Measurements from ENCODE around the gene CMTM5.

Gene CMTM5

GRCh38 chr14:23365036-23365731 is 11.7 kb upstream of the CMTM5 start, which contains the start of gene EFS:
TSS of gene EFS (minus strand) at chr14:23365172. CDS start at chr14:23365025, 147 bp downstream.
- Histone ChIP-seq H3K27me3 (replicated peaks; ENCODE audit: control insufficient read depth, insufficient read depth, low read length, poor library complexity, severe bottlenecking) (peaks cover 16% of the 10 kb centered on the region), H3K9me3 (ENCODE audit: control insufficient read depth, low read length) (no peaks in the 10 kb centered on the region), H3K36me3 (ENCODE audit: control insufficient read depth, insufficient read depth, low read length) (no peaks in the 10 kb centered on the region), H3K4me3 (ENCODE audit: insufficient read depth, low read depth, low read length, poor library complexity, severe bottlenecking) (no peak within 1 kb of the TSS), H3K27ac (ENCODE audit: insufficient read depth, low read length, poor library complexity, severe bottlenecking) (no peak within 1 kb of the TSS), H3K4me1 (ENCODE audit: control insufficient read depth, insufficient read depth, low read length, poor library complexity, severe bottlenecking) (no peaks in the 10 kb centered on the region)
- no peak for DNase-seq

- Histone ChIP-seq H3K27me3 (replicated peaks; ENCODE audit: control insufficient read depth, insufficient read depth, low read length, poor library complexity, severe bottlenecking) (peaks cover 16% of the 10 kb centered on the region), H3K36me3 (ENCODE audit: control insufficient read depth, insufficient read depth, low read length) (no peaks in the 10 kb centered on the region), H3K9me3 (ENCODE audit: control insufficient read depth, low read length) (no peaks in the 10 kb centered on the region), H3K4me3 (ENCODE audit: insufficient read depth, low read depth, low read length, poor library complexity, severe bottlenecking) (no peak overlapping the region), H3K27ac (ENCODE audit: insufficient read depth, low read length, poor library complexity, severe bottlenecking) (no peak overlapping the region), H3K4me1 (ENCODE audit: control insufficient read depth, insufficient read depth, low read length, poor library complexity, severe bottlenecking) (no peaks in the 10 kb centered on the region)
- no peak for DNase-seq
Observed at GRCh38 chr14:23365732-23366425, 11.0 kb upstream of the CMTM5 start.

DNA sequence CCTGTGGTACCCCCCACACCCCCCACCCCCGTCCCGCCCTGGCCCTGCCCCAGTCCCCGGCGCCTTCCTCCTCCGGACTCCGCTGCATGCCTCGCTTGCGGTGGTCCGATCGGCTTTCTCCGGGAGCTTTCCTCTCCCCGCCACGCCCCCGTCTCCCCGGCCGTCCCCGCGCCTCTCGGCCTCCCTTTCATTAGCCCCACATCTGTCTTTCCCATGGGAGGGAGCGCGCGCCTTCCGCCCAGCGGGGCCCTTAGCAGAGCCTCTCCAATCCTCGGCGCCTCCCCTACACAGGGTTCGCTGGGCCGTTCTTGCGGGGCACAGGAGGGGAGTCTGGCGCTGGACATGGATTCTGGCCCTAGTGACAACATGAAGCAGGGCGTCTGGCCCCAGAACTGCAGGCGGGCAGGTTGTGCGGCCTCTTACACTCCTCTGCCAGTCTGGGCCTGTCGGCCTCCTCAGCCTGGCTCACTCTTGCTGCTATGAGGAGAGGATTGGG is 10.4 kb upstream of the CMTM5 start:
- Histone ChIP-seq H3K27ac (ENCODE audit: insufficient read depth, low read length, poor library complexity, severe bottlenecking) (no peak overlapping the region), H3K4me3 (ENCODE audit: insufficient read depth, low read depth, low read length, poor library complexity, severe bottlenecking) (no peak overlapping the region), H3K9me3 (ENCODE audit: control insufficient read depth, low read length) (no peaks in the 10 kb centered on the region), H3K4me1 (ENCODE audit: control insufficient read depth, insufficient read depth, low read length, poor library complexity, severe bottlenecking) (no peaks in the 10 kb centered on the region), H3K27me3 (replicated peaks; ENCODE audit: control insufficient read depth, insufficient read depth, low read length, poor library complexity, severe bottlenecking) (peaks cover 16% of the 10 kb centered on the region), H3K36me3 (ENCODE audit: control insufficient read depth, insufficient read depth, low read length) (no peaks in the 10 kb centered on the region)
- DNase-seq: no peak

DNA sequence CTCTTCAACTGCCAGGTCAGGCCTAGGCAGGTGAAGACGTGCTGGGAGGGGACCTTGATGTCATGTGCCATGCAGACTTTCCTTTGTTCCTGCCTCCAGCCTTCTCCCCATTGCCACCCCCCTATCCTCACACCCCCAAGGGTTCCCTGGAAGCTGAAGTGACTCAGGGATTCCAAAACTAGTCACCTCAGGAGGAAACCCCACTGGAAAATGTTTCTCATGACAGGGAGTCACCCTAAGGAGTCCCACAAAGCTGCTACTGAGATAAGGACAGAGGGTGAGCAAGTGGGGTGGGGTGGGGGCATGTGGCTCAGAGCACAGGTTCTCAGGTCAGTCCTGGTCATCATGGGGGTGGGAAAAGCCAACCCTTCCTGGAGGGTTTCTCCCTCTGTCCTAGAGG is 6.6 kb upstream of the CMTM5 start:
- H3K4me1 ChIP-seq (ENCODE audit: control insufficient read depth, insufficient read depth, low read length, poor library complexity, severe bottlenecking): no peaks in the 10 kb centered on the region
- peaks cover 5% of the 10 kb centered on the region for H3K27me3 ChIP-seq (replicated peaks; ENCODE audit: control insufficient read depth, insufficient read depth, low read length, poor library complexity, severe bottlenecking)
- no peaks in the 10 kb centered on the region for H3K9me3 ChIP-seq (ENCODE audit: control insufficient read depth, low read length)
- DNase-seq: no peak
- no peak overlapping the region for H3K4me3 ChIP-seq (ENCODE audit: insufficient read depth, low read depth, low read length, poor library complexity, severe bottlenecking)
- no peak overlapping the region for H3K27ac ChIP-seq (ENCODE audit: insufficient read depth, low read length, poor library complexity, severe bottlenecking)
- no peaks in the 10 kb centered on the region for H3K36me3 ChIP-seq (ENCODE audit: control insufficient read depth, insufficient read depth, low read length)

DNA sequence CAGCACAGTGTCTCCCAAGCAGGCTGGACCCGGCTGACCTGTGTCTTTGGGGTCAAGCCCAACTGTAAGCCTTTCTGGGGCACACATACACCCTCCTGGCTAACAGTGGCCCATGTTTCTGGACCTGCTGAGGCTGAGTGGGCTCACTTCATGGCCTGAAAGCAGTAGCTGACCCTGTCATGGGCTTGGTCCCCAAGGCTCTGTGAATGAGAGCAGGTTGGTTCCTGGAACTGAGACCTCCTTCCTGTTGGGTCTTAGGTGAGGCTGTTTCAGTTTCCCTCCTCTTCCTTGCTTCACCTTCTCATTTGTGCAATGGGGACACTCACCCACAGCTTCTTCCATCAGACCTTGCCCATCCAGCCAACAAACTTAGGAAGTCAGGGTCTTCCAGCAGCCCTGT is 5.0 kb upstream of the CMTM5 start:
- no peak overlapping the region for H3K27ac ChIP-seq (ENCODE audit: insufficient read depth, low read length, poor library complexity, severe bottlenecking)
- H3K4me1 ChIP-seq (ENCODE audit: control insufficient read depth, insufficient read depth, low read length, poor library complexity, severe bottlenecking): no peaks in the 10 kb centered on the region
- H3K4me3 ChIP-seq (ENCODE audit: insufficient read depth, low read depth, low read length, poor library complexity, severe bottlenecking): no peak overlapping the region
- H3K27me3 ChIP-seq (replicated peaks; ENCODE audit: control insufficient read depth, insufficient read depth, low read length, poor library complexity, severe bottlenecking): no peaks in the 10 kb centered on the region
- no peaks in the 10 kb centered on the region for H3K36me3 ChIP-seq (ENCODE audit: control insufficient read depth, insufficient read depth, low read length)
- DNase-seq: no peak
- no peaks in the 10 kb centered on the region for H3K9me3 ChIP-seq (ENCODE audit: control insufficient read depth, low read length)

GRCh38 chr14:23372509-23372908 is 4.3 kb upstream of the CMTM5 start, which contains the start of gene IL25:
TSS of gene IL25 (plus strand) at chr14:23372809.
- Histone ChIP-seq H3K9me3 (ENCODE audit: control insufficient read depth, low read length) (no peaks in the 10 kb centered on the region), H3K36me3 (ENCODE audit: control insufficient read depth, insufficient read depth, low read length) (no peaks in the 10 kb centered on the region), H3K4me1 (ENCODE audit: control insufficient read depth, insufficient read depth, low read length, poor library complexity, severe bottlenecking) (no peaks in the 10 kb centered on the region), H3K27me3 (replicated peaks; ENCODE audit: control insufficient read depth, insufficient read depth, low read length, poor library complexity, severe bottlenecking) (no peaks in the 10 kb centered on the region), H3K4me3 (ENCODE audit: insufficient read depth, low read depth, low read length, poor library complexity, severe bottlenecking) (no peak within 1 kb of the TSS), H3K27ac (ENCODE audit: insufficient read depth, low read length, poor library complexity, severe bottlenecking) (no peak within 1 kb of the TSS)
- DNase-seq: no peak

DNA sequence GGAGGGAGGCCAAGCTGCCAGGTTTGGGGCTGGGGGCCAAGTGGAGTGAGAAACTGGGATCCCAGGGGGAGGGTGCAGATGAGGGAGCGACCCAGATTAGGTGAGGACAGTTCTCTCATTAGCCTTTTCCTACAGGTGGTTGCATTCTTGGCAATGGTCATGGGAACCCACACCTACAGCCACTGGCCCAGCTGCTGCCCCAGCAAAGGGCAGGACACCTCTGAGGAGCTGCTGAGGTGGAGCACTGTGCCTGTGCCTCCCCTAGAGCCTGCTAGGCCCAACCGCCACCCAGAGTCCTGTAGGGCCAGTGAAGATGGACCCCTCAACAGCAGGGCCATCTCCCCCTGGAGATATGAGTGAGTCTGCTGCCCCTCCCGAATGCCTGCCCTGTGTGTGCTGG is 3.8 kb upstream of the CMTM5 start:
- Histone ChIP-seq H3K9me3 (ENCODE audit: control insufficient read depth, low read length) (no peaks in the 10 kb centered on the region), H3K4me3 (ENCODE audit: insufficient read depth, low read depth, low read length, poor library complexity, severe bottlenecking) (no peak overlapping the region), H3K4me1 (ENCODE audit: control insufficient read depth, insufficient read depth, low read length, poor library complexity, severe bottlenecking) (no peaks in the 10 kb centered on the region), H3K27me3 (replicated peaks; ENCODE audit: control insufficient read depth, insufficient read depth, low read length, poor library complexity, severe bottlenecking) (no peaks in the 10 kb centered on the region), H3K36me3 (ENCODE audit: control insufficient read depth, insufficient read depth, low read length) (no peaks in the 10 kb centered on the region), H3K27ac (ENCODE audit: insufficient read depth, low read length, poor library complexity, severe bottlenecking) (no peak overlapping the region)
- DNase-seq: no peak

DNA sequence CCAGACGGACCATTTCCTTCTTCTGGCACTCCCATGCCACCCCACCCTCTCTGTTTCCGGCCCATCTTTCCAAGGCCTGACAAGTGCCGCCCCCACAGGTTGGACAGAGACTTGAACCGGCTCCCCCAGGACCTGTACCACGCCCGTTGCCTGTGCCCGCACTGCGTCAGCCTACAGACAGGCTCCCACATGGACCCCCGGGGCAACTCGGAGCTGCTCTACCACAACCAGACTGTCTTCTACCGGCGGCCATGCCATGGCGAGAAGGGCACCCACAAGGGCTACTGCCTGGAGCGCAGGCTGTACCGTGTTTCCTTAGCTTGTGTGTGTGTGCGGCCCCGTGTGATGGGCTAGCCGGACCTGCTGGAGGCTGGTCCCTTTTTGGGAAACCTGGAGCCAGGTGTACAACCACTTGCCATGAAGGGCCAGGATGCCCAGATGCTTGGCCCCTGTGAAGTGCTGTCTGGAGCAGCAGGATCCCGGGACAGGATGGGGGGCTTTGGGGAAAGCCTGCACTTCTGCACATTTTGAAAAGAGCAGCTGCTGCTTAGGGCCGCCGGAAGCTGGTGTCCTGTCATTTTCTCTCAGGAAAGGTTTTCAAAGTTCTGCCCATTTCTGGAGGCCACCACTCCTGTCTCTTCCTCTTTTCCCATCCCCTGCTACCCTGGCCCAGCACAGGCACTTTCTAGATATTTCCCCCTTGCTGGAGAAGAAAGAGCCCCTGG is 1.2 kb upstream of the CMTM5 start:
- Histone ChIP-seq H3K9me3 (ENCODE audit: control insufficient read depth, low read length) (no peaks in the 10 kb centered on the region), H3K4me1 (ENCODE audit: control insufficient read depth, insufficient read depth, low read length, poor library complexity, severe bottlenecking) (no peaks in the 10 kb centered on the region), H3K4me3 (ENCODE audit: insufficient read depth, low read depth, low read length, poor library complexity, severe bottlenecking) (no peak overlapping the region), H3K27me3 (replicated peaks; ENCODE audit: control insufficient read depth, insufficient read depth, low read length, poor library complexity, severe bottlenecking) (no peaks in the 10 kb centered on the region), H3K36me3 (ENCODE audit: control insufficient read depth, insufficient read depth, low read length) (no peaks in the 10 kb centered on the region), H3K27ac (ENCODE audit: insufficient read depth, low read length, poor library complexity, severe bottlenecking) (no peak overlapping the region)
- no peak for DNase-seq

DNA sequence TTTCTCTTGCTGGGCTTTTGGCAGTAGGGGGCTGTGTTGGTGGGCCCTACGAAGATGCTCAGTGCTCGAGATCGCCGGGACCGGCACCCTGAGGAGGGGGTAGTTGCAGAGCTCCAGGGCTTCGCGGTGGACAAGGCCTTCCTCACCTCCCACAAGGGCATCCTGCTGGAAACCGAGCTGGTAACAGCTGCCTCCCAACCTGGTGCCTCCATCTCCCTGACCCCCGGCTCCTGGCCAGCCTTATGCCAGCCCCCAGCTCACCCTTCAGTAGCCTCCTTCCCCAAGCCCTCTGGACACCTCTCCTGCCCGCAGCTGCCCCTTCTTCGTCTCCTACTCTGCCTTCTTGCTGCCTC is 328 bp downstream of the CMTM5 start:
- no peaks in the 10 kb centered on the region for H3K36me3 ChIP-seq (ENCODE audit: control insufficient read depth, insufficient read depth, low read length)
- H3K4me3 ChIP-seq (ENCODE audit: insufficient read depth, low read depth, low read length, poor library complexity, severe bottlenecking): no peak overlapping the region
- DNase-seq: no peak
- no peak overlapping the region for H3K27ac ChIP-seq (ENCODE audit: insufficient read depth, low read length, poor library complexity, severe bottlenecking)
- H3K4me1 ChIP-seq (ENCODE audit: control insufficient read depth, insufficient read depth, low read length, poor library complexity, severe bottlenecking): no peaks in the 10 kb centered on the region
- no peaks in the 10 kb centered on the region for H3K27me3 ChIP-seq (replicated peaks; ENCODE audit: control insufficient read depth, insufficient read depth, low read length, poor library complexity, severe bottlenecking)
- no peaks in the 10 kb centered on the region for H3K9me3 ChIP-seq (ENCODE audit: control insufficient read depth, low read length)

Data from effector memory CD4-positive, alpha-beta T cell (primary cell).